ENCODE results near the gene CLIP4.

Gene CLIP4

DNA sequence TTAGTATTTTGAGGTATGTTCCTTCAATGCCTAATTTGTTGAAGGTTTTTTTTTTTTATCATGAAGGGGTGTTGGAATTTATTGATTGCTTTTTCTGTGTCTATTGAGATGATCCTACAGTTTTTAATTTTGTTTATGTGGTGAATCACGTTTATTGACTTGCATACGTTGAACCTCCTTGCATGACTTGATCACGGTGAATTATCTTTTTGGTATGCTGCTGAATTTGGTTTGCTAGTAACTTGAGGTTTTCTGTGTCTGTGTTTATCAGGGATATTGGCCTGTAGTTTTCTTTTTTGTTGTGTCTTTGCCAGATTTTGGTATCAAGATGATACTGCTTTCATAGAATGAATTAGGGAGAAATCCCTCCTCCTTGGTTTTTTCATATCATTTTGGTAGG is 23.9 kb downstream of the CLIP4 start:
- DNase-seq = no peak

DNA sequence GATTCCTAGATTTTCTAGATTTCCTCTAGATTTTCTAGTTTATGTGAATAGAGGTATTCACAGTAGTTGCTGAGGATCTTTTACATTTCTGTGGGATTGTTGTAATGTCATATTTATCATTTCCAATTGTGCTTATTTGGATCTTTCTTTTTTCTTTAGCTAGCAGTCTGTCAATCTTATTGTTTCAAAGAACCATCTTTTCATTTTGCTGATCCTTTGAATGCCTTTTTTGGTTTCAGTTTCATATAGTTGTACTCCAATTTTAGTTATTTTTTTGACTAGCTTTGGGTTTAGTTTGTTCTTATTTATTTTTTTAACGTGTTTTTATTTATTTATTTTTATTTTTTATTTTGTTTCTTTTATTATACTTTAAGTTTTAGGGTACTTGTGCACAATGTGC is 24.5 kb downstream of the CLIP4 start:
- DNase-seq = no peak

DNA sequence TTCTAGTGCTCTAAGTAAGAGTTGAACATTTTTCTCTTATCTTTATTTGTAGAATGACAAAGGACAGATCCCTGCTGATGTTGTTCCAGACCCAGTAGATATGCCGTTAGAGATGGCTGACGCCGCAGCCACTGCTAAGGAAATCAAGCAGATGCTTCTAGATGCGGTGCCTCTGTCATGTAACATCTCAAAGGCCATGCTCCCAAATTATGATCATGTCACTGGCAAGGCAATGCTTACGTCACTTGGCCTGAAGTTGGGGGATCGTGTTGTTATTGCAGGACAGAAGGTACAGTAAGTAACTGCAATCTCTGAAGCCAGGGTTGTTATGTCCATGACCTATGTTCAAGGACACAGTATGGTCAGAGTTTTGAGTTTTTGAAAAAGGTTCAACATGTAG is 28.4 kb downstream of the CLIP4 start:
- DNase-seq = no peak

DNA sequence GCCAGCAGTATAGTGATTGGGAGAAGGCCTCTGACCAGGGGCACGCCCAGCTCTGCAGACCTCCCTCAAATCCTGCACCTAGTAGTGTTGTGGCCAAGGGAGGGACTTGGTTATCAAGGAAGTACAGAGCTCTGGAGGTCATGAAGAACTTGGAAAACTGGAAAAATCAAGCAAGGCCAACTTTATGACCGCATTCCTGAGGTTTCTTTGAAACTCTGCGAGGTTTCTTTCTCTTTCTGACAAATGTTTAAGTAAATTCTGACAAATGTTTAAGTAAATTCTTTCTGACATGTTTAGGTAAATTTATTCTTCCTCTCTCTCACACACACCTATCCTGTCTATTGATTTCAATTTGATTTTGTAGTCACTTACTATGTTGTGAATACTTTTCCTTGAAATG is 31.0 kb downstream of the CLIP4 start:
- DNase-seq = no peak

DNA sequence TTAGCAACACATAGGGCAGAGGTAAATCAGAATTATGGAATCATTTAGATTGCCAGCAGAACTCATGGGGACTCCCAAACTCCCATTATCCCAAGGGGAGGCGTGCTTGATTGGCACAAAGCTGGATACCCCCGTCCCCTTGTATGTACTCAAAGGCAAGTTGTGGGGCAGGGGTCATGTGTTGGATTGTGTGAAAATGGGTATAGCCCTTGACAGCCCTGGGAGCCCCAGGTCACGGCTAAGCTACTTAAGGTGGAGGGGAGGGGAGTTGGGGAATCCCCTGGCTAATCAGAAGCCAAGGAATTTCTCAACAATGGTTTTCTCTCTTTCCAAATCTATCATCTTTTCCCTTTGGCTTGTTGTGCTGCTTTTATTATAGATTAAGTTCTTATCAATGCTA is 32.7 kb downstream of the CLIP4 start:
- no peak for DNase-seq

DNA sequence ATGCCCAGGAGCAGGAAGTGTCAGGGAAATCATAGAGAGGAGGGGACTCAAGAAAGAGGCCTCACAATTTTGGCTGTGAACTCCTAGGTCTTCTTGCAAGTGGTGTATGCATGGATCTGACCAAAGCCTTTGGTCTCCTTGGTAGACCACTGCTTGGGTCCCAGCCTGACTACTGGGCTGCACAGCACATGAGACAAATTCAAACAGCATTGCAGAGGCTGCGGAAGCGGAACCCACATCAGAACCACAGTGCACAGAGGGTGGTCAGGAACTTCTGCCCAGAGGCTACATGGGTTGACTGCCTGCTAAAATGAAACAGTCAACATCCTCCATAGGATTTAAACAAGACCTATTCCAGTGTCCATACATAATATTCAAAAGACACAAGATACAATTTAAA is 39.4 kb downstream of the CLIP4 start:
- no peak for DNase-seq

DNA sequence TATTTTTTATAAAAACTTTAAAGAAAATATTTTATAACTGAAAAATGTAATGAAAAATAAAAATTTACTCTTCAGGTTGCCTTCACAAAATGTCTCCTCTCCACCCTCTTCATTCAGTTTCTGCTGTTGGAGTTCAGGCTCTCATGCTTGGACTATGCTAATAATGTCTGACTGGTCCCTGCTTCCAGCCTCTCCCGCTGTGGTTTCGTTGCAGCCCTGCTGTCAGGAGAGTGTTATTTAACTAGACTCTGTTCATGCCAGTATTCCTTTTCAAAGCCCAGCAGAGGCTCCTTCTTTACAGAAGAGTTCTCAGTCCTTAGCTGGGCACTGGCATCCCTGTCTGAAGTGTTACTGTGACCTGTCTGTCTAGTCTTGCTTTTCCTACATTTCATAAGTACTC is 40.4 kb downstream of the CLIP4 start:
- no peak for DNase-seq

DNA sequence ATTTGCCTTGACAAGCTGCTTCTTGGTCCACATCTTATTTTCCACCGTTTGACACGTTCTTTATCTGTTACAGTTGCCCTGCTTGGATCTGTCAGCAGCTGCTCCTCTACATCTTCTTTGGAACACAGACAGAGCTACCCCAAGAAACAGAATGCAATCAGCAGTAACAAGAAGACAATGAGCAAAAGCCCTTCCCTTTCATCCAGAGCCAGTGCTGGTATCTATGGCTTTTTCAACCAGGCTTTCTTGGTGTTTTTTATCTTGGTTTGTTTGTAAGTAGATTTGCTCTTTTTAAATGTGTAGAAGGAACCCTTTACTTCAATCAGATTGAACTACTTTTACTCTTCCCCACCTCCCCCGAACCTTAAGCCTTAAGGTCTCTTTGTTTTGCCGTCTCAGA is 41.9 kb downstream of the CLIP4 start:
- DNase-seq = no peak

DNA sequence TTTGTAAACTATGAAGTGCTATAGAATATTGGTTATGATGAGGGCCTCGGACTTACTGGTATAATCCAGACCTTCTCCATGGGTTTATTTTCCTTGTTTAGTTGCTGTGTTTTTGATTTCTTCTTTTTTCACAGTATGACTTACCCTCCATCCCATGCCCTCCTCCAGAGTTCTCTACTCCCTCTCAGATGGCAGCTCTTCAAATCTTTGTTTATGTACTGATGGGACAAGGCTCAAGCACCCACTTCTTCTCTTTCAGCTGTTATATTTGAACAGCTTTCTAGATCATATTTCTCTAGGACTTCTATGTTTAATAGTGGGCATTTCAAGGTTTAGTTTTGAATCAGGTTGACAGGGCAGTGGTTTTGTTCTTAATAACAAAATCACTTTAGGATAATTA is 43.9 kb downstream of the CLIP4 start:
- no peak for DNase-seq

DNA sequence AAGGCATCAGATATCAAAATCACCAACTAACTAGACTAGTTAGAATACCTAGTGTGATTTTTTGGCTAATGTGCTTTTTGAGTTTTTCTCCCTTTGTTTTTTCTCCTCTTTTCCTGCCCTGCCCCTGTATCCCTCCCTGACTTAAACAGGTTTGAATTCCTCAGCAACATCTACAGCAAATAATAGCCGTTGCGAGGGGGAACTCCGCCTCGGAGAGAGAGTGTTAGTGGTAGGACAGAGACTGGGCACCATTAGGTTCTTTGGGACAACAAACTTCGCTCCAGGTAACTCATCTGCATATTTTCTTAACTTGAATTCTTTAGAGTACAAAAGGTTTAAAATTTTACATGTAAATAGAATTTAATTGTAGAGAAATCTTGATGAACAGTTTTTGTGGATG is 45.0 kb downstream of the CLIP4 start:
- no peak for DNase-seq

DNA sequence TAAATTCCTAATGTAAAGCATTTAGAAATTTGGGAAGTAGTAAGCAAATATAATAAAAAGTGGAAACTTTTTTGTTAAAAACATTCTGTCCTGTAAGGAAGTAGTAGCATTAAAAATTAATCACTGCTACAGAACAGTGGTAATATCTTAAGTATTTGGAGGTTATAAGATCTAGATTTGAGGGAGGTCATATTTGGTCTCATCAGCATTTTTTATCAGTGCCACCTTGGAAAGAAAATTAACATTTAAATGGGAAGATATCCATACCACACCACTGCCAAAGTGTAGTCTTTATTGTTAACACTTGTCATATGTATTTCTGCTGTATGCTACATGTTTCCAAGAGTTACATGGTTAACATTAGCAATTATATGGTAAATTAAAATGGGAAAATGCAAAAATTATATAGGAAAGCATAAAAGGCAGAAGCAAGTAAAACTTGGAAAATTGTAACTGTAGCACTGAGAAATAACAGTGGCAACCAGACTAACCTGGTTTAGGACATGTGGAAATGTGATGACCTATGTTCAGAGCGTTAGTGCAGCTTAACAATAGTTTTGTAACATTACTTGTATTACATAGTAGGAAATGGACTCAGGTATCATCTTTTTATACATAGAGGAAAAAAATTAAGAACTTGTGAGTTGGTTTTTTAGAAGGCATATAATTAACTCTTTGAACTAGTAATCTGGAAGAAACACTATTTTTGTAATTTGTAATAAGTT is 47.2 kb downstream of the CLIP4 start:
- no peak for DNase-seq

DNA sequence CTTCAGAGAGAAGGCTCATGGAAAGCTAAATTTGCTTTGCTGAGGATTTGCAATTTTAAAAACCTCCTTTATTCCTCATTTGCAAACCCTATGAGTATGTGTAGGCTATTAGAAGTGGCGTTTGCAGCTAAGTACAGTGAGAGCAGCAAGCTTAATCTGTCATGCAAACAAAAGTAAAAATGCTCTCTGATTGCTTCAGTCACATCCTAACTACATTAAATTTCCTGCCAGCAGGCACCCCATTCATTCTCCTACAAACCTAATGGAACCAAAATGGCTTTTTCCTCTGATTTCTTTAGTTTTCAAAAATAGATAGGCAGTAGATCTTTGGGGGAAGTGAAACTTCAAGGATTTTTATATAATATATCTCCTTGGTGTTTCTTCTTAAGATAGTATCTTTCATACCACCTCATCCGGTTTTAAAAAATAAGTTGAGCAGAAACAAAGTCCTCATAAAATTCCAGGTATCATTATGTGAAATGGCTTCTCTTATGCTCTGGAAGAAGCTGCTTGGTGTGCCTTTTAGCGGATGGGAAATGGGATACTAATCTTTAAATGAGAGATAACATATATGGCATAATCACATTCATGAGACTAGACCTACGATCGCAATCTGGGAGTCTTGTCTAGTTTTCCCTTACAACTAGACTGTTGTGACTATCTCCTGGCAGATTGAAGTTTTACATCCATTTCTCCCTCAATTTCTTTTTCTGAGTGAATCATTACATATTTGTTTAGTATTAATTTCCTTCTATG is 49.1 kb downstream of the CLIP4 start:
- DNase-seq = no peak

DNA sequence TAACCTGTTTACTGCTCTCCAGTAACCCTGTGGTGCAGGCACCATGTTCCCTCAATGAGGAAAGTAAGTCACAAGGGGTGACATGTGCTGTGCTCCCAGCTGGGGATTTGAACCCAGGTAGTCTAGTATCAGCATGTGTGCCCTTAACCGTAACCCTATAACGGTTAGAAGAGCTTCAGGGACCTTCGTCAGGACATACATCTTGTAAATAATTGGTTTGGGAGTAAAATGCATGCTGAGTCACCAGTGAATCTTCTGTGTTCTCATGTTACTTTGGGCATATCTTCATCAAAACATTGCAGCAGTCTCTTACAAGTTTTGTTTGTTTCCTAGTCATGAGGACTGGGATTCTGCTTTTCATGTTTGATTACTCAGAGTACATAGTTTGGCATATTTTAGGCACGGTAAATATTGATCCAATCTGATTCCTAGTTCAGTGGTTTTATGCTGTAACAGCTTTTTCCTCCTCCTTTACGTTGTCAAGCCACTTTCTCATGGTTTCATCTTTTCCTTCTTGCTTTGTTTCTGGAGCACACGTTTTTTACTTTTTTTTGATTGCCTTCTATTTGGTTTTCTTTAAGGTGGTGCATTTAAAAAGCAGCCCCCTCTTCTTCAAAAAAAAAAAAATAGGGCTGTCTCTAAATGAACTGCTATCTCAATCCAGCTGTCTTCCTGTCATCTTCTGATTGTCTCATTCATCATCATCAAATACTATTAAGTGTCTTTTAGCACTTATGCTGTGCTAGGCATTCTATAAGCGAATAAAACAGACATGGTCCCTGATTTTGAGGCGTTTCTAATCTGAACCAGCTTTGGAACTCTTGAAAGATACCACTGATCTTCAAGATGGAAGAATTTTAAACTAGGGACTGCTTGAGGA is 50.4 kb downstream of the CLIP4 start:
- DNase-seq = no peak

DNA sequence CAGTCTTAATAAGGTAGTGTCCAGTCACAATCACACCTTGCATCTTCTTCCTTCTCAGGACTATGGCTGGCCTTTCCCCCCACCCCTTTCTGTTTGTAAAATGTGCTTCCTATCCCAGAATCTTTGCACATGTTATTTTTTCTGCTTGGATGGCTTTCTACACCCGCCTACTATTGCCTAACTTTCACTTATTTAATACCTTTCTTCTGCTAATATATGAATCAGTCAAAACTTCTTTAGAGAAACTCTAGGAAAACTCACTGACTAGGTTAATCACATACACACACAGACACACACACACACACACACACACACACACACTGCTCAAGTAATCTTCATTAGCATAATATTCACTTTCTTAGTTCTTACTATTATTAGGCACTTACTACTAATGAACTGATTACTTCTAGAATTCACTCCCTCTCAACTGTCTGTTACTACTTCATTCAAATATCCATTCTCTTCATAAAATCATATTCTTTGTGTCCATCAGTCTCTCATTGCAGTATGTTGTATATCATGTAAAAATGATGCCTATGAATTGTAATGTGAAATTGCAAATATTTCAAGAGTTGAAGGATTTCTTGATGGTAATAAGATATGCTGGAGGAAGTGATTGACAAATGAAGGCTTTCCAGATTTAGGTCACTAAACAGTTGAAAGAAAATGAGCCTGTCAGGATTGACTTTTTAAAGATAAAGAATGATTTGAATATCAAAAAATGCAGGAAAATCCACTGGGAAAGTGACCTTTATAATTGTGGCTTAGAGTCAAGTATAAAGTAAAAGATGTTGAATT is 51.2 kb downstream of the CLIP4 start:
- no peak for DNase-seq

DNA sequence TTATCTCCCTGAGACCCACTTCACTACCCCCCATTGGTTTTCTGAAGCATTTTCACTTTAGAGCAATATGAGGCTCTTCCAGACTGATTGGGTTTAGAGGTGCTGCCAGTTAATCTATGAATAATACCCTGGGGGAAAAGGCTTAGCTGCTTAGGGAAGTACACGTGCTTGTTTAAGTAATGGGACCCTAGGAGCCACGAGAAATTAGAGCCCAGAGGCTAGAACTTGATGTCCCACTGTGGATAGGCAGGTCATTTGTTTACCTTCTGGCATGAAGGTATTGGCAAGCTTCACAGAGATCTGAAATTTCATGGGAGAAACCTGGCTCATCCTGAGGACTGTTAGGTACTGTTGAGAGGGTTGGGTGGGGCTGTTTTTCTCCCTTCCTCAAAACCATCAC is 59.7 kb downstream of the CLIP4 start:
- no peak for DNase-seq

DNA sequence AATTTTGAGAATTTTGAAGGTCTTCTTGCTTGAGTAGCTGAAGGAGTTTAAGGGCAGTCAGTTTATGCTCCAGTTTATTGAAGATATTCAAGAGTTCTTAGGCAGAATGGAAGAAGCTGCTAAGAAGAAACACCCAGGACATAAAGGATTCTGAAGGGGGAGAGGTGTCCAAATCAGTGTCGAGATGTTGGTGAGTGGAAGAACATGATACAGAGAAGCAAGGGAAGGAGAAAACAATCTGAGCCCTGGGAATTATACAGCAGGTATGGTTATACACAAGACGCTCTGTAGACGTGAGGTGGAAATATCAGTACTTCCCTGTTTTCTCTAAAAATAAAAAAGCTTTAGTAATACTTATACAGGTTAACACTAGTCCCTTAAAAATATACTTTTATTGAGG is 60.1 kb downstream of the CLIP4 start:
- no peak for DNase-seq

DNA sequence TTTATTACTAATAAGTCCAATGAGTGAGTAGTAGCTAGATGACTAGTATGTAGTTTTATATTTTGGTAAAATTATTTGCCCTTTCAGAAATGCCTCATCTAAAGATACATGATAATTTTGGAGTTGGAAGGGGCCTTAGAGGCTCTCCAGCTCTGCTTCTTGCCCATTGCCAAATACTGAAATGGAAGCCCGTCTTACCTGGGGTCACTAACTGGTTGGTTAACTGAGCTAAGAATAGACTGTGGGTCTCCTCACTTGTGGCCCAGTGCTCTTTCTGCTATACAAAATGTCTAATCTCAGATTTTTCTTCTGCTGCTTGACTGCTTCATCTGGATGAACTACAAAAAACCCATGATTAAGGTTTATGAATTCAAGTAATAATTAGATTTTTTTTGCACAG is 67.1 kb downstream of the CLIP4 start:
- no peak for DNase-seq

DNA sequence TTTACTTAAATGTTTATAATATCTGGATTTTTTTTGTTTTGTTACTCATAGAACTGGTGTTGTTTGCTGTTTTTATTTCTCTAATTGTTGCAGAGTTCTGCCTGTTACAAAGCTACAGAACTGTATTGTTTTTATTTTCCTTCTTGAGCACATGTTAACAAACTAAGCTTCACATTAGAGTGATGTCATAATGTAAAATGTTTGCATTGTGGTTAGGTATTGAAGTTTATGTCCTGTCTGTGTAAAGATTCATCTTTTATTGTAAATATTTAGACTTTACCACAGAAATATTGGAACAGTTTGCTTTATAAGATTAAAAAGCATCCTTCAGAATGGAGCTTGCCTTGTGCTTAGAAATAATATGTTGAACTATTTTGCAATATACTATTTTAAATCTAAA is 67.7 kb downstream of the CLIP4 start:
- no peak for DNase-seq

DNA sequence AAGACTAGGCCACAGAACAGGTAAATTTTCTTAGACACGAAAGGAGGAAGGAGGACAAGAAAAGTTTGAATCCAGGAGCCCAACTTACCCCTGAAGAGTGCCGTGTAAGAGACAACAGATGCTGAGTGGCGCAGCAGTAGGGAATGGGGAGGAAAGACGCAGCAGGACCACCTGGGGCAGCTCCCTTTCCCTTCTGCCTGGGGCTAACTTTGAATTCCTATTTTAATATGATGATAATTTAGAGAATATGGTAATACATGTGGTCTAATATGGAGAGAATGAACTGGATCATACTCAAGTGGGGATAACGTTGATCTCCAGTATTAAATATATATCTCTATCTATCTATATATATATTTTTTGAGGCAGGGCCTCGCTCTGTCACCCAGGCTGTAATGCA is 69.3 kb downstream of the CLIP4 start:
- DNase-seq = no peak

DNA sequence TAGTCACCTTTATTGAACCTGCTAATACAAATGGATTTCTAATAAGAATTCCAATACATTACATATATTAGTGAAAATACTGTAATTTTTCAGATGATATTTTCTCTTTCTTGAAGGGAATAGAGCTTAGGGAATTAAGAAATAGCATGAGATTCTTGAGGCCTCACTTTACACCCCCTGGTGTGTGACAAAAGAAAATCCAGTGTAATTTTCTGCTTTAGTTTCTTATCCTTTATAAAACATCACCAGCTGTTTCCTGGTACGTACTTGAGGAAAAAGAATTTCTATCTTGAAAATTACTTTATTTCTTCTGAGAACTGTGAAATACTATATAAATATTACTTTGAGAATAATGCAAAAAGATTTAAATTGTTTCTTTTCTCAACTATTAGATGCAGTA is 71.6 kb downstream of the CLIP4 start:
- DNase-seq = no peak

DNA sequence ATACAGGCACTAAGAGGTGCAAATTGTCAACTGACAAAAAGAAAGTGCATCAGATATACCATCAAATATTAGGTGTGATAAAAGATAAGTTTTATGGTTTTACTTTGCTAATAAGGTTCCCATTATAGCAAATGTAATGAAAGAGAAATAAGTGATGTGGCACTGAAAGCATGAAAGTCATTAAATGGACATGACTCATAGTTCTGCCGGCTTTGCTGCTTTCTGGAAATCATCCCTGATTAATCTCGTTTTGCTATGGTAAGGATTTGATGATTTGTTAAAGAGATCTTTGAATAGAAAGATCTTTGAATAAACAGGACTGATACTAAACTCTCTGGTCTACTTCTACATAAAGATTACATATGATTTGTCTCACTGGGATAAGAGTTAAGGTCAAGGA is 72.7 kb downstream of the CLIP4 start:
- no peak for DNase-seq

DNA sequence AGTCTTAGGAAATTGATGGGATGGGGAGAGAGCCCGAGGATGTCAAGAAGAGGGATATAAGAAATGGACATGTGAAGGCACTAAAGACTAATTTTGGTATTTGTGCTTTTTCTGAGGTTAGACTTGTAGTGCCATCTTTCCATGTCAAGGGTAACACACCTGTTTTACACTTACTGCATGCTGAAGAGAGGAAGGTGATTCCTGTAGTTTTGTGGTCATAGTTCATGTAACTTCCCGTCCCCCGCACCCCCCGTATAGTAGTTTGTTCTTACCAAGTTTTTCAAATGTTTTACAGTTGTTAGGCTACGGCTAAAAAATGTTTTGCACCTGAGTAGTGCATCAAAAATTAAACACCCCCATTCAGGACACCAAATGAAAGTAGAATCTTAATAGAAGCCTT is 73.8 kb downstream of the CLIP4 start:
- no peak for DNase-seq

DNA sequence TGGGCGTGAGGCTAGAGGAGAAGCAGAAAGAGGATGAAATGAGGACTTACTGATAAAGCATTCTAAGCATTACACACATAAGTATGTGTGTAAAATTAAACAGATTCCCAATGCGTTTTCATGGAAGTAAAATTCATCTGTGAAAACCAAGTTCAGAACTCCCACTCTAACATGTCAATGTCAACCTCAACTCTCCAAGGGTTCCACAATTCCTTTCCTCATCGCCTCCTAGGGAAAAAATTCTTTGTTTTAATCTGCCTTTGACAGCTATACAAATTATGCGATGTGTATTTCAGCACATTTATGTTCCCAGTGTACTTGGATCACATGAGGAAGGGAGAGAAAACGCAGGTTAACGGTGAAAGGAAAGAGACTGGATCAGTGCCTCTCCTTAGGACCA is 76.6 kb downstream of the CLIP4 start:
- DNase-seq = no peak

Measured in SHP77 treated with DMSO at 0.1 percent for 48 hours (cell line).